ENCODE measurements around the gene OR6K6.

The OR6K6 gene

GRCh38 chr1:158752155-158752712 is 2.3 kb upstream of the OR6K6 start:
- TF ChIP-seq CTCF (IDR thresholded peaks at IDR 0.05; ENCODE audit: low read depth, low read length, missing control alignments): no peak
- no peak overlapping the region for H3K4me3 ChIP-seq (replicated peaks; ENCODE audit: low read depth, low read length)
- no peak for DNase-seq (ENCODE audit: extremely low read depth, low read depth)

GRCh38 chr1:158771950-158772866 is 17.7 kb downstream of the OR6K6 start, which contains the start of gene OR6N1:
OR6N1 (minus strand) TSS chr1:158772195; CDS start chr1:158766682, 5,513 bp downstream.
- no peak for TF ChIP-seq CTCF (IDR thresholded peaks at IDR 0.05; ENCODE audit: low read depth, low read length, missing control alignments)
- DNase-seq (ENCODE audit: extremely low read depth, low read depth): no peak
- no peak within 1 kb of the TSS for H3K4me3 ChIP-seq (replicated peaks; ENCODE audit: low read depth, low read length)

- no peak within 1 kb of the TSS for H3K4me3 ChIP-seq (replicated peaks; ENCODE audit: low read depth, low read length)
- no peak for DNase-seq (ENCODE audit: extremely low read depth, low read depth)
- TF ChIP-seq CTCF (IDR thresholded peaks at IDR 0.05; ENCODE audit: low read depth, low read length, missing control alignments): no peak
These were observed 26.6 kb downstream of the OR6K6 start, which contains the start of gene OR6N2 for GRCh38 chr1:158781104-158781503. OR6N2 (minus strand) TSS chr1:158781204; CDS start chr1:158777635, 3,569 bp downstream.

- TF ChIP-seq CTCF (IDR thresholded peaks at IDR 0.05; ENCODE audit: low read depth, low read length, missing control alignments): no peak
- H3K4me3 ChIP-seq (replicated peaks; ENCODE audit: low read depth, low read length): no peak overlapping the region
- DNase-seq (ENCODE audit: extremely low read depth, low read depth): no peak
These were observed 39.1 kb downstream of the OR6K6 start for GRCh38 chr1:158793604-158794003.

- no peak overlapping the region for H3K4me3 ChIP-seq (replicated peaks; ENCODE audit: low read depth, low read length)
- DNase-seq (ENCODE audit: extremely low read depth, low read depth): no peak
- no peak for TF ChIP-seq CTCF (IDR thresholded peaks at IDR 0.05; ENCODE audit: low read depth, low read length, missing control alignments)
These were observed 39.7 kb downstream of the OR6K6 start for GRCh38 chr1:158794247-158794646.

- no peak for TF ChIP-seq CTCF (IDR thresholded peaks at IDR 0.05; ENCODE audit: low read depth, low read length, missing control alignments)
- H3K4me3 ChIP-seq (replicated peaks; ENCODE audit: low read depth, low read length): no peak overlapping the region
- no peak for DNase-seq (ENCODE audit: extremely low read depth, low read depth)
These were observed 44.0 kb downstream of the OR6K6 start for GRCh38 chr1:158798531-158798930.
